GM18873 (cell line): ENCODE results near the gene ITGB8.

Experiments used
- ATAC-seq: cut with Tn5 transposase; IDR thresholded peaks from one replicate; pipeline ENCODE4 v1.9.1; 2021; ENCODE audit warnings: mild to moderate bottlenecking, moderate library complexity, moderate number of reproducible peaks; ENCODE audit not compliant: unreplicated experiment, low FRiP score

The ITGB8 gene

GRCh38 chr7:20331910-20332813, 1.5 kb downstream of the ITGB8 start:
- ATAC-seq = no peak

DNA sequence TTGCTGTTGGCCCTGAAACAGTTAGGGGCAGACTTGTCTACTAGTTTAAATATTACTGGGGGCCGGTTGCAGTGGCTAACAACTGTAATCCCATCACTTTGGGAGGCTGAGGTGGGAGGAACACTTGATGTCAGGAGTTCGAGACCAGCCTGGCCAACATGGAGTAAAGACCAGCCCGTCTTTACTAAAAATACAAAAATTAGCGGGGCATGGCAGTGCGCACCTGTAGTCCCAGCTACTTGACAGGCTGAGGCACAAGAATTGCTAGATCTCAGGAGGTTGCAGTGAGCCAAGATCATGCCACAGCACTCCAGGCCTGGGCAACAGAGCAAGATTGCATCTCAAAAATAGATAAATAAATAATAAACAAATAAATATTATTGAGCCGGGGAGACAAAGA, 7.6 kb downstream of the ITGB8 start:
- no peak for ATAC-seq

DNA sequence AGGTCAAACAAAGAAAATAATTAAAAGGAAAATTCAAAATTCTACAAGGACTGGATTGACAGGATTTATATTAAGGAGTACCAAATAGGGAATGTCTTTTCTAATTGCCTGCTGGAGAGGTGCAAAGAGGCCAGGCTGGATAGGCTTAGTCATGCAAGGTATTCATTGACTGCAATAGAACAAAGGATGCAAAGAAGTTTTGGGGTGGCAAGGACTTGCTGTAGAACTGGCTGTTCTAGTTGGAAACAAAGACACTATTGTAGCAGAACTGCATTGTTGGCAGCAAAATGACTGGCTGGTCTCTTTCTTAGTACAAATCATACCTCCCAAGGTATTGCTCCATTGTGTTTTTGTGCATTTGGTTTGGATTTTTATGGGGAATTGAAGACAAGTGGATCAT, 10.1 kb downstream of the ITGB8 start:
- ATAC-seq = no peak

GRCh38 chr7:20343205-20343604, 12.5 kb downstream of the ITGB8 start:
- ATAC-seq = no peak

- no peak for ATAC-seq
These were observed 13.2 kb downstream of the ITGB8 start for GRCh38 chr7:20343941-20344340.

DNA sequence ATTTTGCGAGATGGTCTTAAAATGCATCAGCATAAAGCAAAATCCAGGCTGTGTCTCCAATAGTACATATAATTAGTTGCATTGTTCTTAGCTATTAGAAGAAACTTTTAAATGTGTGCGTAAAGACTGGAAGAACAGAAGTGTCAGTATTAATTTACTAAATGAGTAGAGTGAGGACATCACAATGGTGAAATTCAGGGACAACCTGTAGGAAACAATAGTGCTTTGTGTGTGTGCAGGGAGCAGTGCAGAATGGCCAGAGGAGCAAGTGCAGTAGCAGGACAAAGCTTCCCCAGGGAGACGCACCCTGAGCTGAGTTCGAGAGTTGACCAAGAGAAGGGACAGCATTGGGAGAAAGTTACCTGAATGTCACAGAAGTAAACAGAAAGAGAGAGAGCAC, 13.7 kb downstream of the ITGB8 start:
- ATAC-seq = no peak

DNA sequence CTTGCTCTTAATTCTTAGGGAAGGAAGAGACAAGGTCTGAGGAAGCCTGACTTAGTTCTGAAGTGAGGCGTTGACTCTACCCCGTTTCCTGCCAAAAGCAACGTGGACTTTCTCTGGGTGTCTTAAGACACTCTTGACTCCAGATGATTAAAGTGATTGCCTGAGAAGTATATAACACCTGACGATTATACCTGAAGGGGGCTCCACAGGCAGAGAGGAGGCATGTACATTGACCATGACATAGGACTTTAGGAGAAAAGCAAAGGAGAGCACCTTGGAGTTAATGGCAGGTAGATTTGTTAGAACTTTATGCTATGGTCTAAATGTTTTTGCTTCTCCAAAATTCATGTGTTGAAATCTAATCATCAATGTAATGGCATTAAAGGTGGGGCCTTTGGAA, 15.9 kb downstream of the ITGB8 start:
- no peak for ATAC-seq

- no peak for ATAC-seq
These were observed 17.0 kb downstream of the ITGB8 start for GRCh38 chr7:20347680-20348079.

- no peak for ATAC-seq
These were observed 17.6 kb downstream of the ITGB8 start for GRCh38 chr7:20348125-20348807.

GRCh38 chr7:20350518-20350951, 19.8 kb downstream of the ITGB8 start:
- no peak for ATAC-seq

- ATAC-seq = no peak
These were observed 20.4 kb downstream of the ITGB8 start for GRCh38 chr7:20350996-20351692.

DNA sequence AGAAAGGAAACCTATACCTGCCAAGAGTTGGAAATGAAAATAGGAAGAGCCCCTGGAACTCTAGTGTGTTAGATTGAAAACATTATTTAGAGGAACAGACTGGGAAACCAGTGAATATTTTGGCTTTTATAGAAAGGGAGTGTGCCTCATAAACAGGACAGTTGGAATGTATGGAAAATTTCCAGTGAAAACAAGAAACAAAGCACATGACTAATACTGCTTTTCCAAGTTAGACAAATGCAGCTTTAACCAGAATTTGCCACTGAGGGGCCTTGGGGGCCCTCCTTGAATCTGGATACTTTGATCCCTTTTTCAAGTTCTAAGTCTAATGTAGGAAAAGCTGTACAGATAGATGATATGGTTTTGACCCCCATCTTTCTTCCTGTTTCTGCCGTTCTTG, 21.2 kb downstream of the ITGB8 start:
- ATAC-seq = no peak

DNA sequence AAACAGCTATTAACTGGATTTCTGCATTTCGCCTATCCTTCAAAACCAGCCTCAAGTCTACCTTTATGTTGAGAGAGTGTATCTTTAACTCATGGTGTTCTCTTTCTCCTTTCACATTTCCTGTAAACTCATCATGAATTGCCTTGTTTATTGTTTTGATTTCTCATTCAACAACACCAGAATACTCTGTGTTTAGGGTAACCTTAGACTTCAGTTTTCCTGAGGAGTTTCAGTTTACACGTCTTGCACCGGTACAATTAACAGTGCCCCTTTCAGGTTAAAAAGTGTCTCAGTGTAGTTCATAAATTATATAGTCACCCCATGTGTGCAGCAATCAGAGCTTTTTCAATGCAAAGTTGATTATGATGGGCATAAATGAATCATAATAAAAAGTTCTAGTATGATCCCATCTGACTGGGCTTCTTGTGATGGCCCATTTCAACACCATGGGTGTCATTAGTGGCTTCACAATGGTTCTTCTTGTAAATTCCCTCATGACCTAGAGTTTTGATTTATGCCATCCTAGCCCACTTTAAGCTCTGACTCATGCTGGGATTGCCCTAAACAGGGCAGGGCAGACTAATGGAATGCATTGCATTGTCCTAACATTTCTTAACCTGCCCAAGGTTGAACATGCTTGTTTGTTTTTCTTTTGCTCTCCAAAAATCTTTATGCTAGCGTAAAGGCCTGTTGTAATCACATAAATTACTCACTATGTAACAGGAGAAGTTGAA, 22.0 kb downstream of the ITGB8 start:
- no peak for ATAC-seq

DNA sequence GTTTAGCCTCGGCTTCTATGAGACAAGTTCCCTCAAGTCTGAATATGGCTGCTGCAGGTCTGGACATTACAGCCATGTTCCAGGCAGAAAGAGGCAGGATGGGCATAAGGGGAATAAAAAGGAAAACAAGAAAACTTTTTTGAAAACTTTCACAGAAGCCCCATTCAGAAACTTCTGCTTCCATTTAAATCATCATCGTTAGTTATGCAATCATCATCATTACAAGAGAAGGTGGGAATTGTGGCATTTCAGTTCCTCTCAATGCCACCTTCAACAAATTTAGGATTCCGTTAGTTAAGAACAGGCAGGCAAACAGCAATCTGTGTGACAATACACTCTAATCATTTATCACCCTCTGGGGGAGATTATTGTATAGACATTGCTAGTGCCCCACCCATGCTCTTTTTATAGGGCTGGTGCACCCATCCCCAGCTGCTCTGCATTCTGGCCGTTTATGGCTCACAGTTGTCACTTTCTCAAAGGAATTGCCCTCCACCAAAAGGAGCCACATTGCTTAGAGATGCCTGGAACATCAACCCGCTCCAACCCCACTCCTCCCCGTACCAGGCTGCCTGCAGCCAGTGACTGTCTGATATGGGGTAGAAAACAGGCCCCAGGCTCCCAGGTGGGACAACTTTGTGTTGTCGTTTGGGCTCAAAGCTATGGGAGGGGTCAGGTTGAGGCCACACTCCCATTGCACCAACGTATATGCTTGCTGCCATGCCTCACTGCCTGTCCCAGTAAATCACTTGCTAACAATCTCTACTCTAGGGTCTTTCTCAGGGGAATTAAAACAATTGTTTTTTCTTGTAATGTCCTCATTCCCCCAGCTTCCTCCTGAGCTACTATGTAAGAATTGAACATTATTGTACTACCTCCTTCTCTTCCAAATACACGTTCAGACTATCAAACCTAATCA, 24.2 kb downstream of the ITGB8 start:
- ATAC-seq = no peak

DNA sequence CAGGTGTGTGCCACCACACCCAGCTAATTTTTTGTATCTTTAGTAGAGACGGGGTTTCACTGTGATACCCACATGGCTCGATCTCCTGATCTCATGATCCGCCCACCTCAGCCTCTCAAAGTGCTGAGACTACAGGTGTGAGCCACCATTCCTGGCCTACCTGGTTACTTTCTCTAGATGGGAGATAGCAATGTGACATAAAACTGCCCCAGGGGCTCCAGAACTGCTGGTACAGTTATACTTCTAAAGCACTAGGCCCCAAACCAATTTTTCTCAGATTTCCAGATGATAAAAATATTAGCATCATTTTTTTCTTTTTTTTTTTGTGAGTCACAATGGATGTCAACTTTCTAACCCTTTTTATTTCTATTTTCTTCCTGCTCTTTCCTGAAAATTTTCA, 27.4 kb downstream of the ITGB8 start:
- no peak for ATAC-seq

DNA sequence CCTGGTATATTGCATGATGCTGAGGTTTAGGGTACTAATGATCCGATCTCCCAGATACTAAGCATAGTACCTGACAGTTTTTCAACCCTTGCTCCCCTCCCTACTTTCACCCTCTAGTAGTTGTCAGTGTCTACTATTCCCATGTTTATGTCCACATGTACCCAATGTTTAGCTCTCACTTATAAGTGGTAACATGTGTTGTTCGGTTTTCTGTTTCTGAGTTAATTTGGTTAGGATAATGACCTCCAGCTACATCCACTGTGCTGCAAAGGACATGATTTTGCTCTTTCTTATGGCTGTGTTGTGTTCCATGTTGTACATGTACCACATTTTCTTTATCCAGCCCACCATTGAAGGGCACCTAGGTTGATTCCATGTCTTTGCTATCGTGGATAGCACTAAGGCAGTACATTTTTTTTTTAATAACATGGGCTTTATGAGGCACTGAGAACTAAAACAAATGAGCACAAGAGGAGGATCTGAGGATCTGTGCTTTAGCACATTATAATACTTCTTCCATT, 28.1 kb downstream of the ITGB8 start:
- no peak for ATAC-seq

DNA sequence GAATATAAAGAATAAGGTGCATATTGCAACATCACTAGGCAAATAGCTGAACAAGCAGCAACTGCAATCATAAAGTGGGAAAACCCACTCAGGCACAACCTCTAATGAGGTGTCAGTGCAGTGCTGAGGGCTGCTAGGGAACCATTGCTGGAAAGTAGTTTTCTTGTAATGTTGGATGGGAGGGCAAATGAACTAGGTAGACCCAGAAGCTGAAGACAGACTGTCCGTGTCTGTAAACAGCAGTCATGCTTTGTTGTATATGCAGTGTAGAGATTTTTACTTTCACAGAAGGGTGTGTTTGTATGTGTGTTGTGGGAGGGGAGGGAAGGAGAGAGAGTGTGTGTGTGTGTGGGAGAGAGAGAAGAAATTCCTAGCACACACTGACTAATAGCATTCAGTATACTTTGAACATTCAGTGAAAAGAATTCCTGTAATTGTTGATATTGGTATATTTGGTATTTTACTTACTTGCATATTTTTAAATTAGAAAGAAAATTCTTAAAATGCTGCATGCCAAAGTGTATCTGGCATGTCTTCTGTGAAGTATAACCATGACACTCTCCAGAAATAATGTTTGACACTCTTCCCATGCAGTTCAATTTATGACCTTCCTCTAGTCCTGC, 28.8 kb downstream of the ITGB8 start:
- ATAC-seq = no peak

- ATAC-seq = no peak
These were observed 32.0 kb downstream of the ITGB8 start for GRCh38 chr7:20362574-20363253.
